ENCODE measurements around the gene CKS1B. TPM values are rescaled to one million over a fixed set of nuclear protein-coding genes. Genes with fewer than 3 reads are reported as not detected.

The CKS1B gene
- total RNA-seq, 1 donor: 68.2 TPM

DNA sequence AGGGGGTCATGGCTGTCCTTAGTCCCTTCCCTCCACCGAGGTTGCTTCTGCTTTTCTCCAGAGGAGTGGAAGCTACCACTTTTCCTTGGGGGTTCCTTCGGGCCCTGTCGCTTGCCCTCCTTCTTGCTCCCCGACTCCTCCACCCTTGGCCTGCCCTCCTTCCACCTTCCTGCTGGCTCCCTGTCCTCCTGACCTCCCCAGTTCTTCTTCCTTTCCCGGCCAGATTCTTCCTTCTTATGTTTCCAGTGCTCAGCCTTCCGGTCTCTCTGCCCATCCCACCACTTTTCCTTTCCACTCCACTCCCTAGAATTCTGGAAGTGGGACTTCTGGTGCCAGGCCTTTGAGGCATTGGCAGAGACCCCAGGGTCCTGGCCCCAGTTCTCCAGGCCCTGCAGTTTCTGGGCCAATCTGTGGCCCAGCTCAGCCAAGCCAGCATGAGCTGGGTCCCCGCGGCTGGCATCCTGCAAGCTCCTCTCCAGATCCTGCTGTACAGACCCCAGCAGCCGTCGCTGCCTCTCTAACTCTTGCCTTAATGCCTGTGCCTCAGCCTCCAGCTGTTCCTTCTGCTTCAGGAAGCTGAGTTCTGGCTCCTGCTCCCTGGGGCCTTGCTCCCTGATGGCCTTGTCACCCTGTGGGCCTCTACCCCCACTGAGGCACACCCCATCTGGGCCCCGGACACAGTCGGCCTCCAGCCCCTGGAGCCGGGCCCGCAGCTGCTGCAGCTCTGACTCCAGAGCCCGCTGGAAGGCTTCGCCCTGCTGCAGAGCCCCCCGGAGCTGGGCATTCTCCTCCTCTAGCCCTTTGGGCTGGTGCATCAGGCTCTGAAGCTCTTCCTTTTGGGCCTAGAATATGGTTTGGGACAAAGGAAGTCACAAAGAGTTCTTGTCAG lies 28.3 kb upstream of the CKS1B start:
- TF ChIP-seq, protein P1, sequence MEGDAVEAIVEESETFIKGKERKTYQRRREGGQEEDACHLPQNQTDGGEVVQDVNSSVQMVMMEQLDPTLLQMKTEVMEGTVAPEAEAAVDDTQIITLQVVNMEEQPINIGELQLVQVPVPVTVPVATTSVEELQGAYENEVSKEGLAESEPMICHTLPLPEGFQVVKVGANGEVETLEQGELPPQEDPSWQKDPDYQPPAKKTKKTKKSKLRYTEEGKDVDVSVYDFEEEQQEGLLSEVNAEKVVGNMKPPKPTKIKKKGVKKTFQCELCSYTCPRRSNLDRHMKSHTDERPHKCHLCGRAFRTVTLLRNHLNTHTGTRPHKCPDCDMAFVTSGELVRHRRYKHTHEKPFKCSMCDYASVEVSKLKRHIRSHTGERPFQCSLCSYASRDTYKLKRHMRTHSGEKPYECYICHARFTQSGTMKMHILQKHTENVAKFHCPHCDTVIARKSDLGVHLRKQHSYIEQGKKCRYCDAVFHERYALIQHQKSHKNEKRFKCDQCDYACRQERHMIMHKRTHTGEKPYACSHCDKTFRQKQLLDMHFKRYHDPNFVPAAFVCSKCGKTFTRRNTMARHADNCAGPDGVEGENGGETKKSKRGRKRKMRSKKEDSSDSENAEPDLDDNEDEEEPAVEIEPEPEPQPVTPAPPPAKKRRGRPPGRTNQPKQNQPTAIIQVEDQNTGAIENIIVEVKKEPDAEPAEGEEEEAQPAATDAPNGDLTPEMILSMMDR (IDR thresholded peaks at IDR 0.05; ENCODE audit: insufficient read depth, low read depth, low read length): no peak
- no peak for DNase-seq (ENCODE audit: low read depth)
- H3K4me3 ChIP-seq (ENCODE audit: low read depth, low read length): no peak overlapping the region

- no peak overlapping the region for H3K4me3 ChIP-seq (ENCODE audit: low read depth, low read length)
- no peak for DNase-seq (ENCODE audit: low read depth)
- TF ChIP-seq, protein P1 (IDR thresholded peaks at IDR 0.05; ENCODE audit: insufficient read depth, low read depth, low read length): no peak
Measured at GRCh38 chr1:154948079-154948478, 26.4 kb upstream of the CKS1B start.

DNA sequence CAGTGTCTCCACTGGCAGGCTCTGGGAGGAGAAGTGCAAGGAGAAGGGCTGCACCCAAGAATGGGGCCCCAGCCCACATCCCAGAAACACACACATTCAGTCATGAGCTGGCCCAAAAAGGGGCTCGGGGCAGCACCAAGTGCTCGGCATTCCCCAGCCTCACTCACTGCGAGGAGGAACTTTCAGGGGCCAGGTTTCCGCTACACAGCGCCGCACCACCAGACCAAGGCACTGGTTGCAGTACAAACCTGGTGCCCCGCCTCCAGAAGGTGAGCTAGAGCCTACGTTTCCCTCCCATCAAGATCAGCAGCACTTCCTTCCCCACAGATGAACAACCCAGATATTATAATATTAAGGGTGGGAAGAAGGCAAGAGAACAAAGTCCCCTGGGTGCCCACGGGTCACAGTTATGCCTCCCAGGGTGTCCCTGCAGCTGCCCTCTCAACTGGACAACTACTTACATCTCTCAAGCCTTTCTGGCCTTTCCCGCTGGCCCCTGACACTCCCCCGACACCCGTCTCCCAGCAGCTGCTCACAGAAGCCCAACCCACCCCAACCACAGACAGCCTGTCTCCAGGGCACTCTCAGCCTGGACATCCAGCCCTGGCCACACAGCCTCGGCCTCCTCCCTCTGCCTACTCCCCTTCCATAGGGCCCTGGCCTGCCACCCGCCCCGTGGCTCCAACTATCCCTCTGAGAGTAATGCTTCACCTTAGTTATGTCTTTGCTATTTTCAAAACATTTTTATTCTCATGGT lies 22.4 kb upstream of the CKS1B start:
- H3K4me3 ChIP-seq (ENCODE audit: low read depth, low read length): no peak overlapping the region
- TF ChIP-seq, protein P1 (IDR thresholded peaks at IDR 0.05; ENCODE audit: insufficient read depth, low read depth, low read length): no peak
- no peak for DNase-seq (ENCODE audit: low read depth)

DNA sequence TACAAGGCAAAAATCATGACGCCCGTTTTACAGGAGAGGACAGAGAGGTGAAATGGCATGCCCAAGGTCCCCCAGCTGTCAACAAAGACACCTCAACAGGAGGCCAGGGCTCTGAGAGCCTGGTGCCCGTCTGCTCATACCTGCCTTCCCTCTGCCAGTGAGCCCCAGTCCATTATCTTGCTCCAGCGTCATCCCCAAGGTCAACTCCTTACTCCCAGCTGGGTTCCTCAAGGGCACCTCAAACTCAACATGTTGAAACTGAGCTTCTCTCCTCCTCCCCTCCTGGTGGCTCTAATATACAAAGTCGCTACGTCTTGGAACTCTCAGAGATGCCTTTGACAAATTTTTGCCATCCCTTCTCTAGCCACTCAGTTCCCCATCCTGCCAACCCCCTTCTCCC lies 21.8 kb upstream of the CKS1B start:
- H3K4me3 ChIP-seq (ENCODE audit: low read depth, low read length): no peak overlapping the region
- DNase-seq (ENCODE audit: low read depth): no peak
- TF ChIP-seq, protein P1 (IDR thresholded peaks at IDR 0.05; ENCODE audit: insufficient read depth, low read depth, low read length): no peak

GRCh38 chr1:154953611-154954038 lies 20.9 kb upstream of the CKS1B start:
- TF ChIP-seq, protein P1 (IDR thresholded peaks at IDR 0.05; ENCODE audit: insufficient read depth, low read depth, low read length): no peak
- DNase-seq (ENCODE audit: low read depth): no peak
- H3K4me3 ChIP-seq (ENCODE audit: low read depth, low read length): no peak overlapping the region

DNA sequence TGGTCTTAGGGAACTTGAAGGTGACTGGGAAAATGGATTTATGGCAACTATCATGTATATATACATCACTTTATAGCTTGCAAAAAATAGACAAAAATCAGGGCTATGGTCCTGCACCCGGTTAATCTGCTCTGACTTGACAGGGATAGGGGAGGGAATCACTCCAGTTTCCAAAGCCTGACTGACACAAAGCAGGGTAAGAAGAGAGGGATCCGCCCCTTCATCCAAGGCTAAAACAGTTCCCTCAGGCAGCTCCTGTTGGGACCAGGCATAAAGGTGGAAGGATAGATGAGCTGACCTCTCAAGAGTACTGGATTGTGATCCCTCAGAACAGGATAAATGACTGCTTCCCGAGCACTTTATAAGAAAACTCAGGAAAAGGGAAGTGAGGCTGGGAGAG lies 19.9 kb upstream of the CKS1B start:
- TF ChIP-seq, protein P1 (IDR thresholded peaks at IDR 0.05; ENCODE audit: insufficient read depth, low read depth, low read length): no peak
- no peak overlapping the region for H3K4me3 ChIP-seq (ENCODE audit: low read depth, low read length)
- no peak for DNase-seq (ENCODE audit: low read depth)

Measured in fibroblast of villous mesenchyme (primary cell).